Psoas muscle (tissue), 8 donors: ENCODE results near the gene CAMTA1. TPM values are rescaled to one million over a fixed set of nuclear protein-coding genes. Genes with fewer than 3 reads are reported as not detected.
A peak's percentile ranks its signal among the peaks of the same experiment; 100 is the strongest.

Experiments used
- ATAC-seq, 4 donors: fragments of 200-7000 bp; cut with Tn5 transposase; one replicate each; pipeline ENCODE4 v1.9.1; 2020; ENCODE audit warnings: moderate library complexity in 3 of 4, mild to moderate bottlenecking in 2 of 4
- DNase-seq, 2 donors: peaks; one replicate each; pipeline ENCODE4 v3.0.0-alpha.2; 2020
- H3K27ac ChIP-seq: fragments of 200-600 bp; one replicate; pipeline ENCODE4 v1.8.0; 2022
- H3K27me3 ChIP-seq, 3 donors: fragments of 200-600 bp in 1 of 3; one replicate each; pipeline versions ENCODE4 v1.6.1 to v1.8.0; 2013 to 2022; ENCODE audit warnings: low read length in 2 of 3, mild to moderate bottlenecking in 2 of 3, moderate library complexity in 1 of 3; ENCODE audit not compliant: insufficient read depth in 3 of 3
- H3K36me3 ChIP-seq, 2 donors: fragments of 200-600 bp in 1 of 2; one replicate each; pipeline versions ENCODE4 v1.6.1 to v1.8.0; 2013 to 2022; ENCODE audit warnings: low read depth in 1 of 2, mild to moderate bottlenecking in 1 of 2, moderate library complexity in 1 of 2; ENCODE audit not compliant: insufficient read depth in 1 of 2
- H3K4me1 ChIP-seq: fragments of 200-600 bp; one replicate; pipeline ENCODE4 v1.8.0; 2022
- H3K4me3 ChIP-seq: fragments of 200-600 bp; one replicate; pipeline ENCODE4 v1.8.0; 2022; ENCODE audit warnings: mild to moderate bottlenecking
- H3K9me3 ChIP-seq: fragments of 200-600 bp; one replicate; pipeline ENCODE4 v1.8.0; 2022
- CTCF ChIP-seq: fragments of 200-600 bp; IDR thresholded peaks from one replicate; pipeline ENCODE4 v1.8.0; 2022; ENCODE audit warnings: antibody characterized with exemption
- WGBS, 3 donors: extraction: QIAGEN DNeasy Blood & Tissue Kit; methylation state at CpG; one replicate each; pipeline versions ENCODE4 v1.1.6 to v1.1.7; 2013; 5-methylcytosine and 5-hydroxymethylcytosine counted together
- intact Hi-C, 2 donors: fragments of 100-400 bp; cut with DNase I; formaldehyde crosslinking; loops; one replicate each; pipeline versions ENCODE4 v1.11.0 to v1.14.2; 2022
- polyA plus RNA-seq, 3 donors: library from polyadenylated mRNA; stranded (reverse); fragments of 200-250 nt; gene quantifications; one replicate each; pipeline ENCODE4 v1.2.3, GENCODE V29; 2013
- total RNA-seq, 4 donors: library from RNA; stranded (reverse); fragmentation: NEBNext Ultra II Directional in 2 of 4; extraction: Animal tissue kit (Norgen Biotek cat#: 25700) in 2 of 4; gene quantifications; one replicate each; pipeline versions ENCODE4 v1.2.1 to v1.2.4, GENCODE V29; 2021 to 2023
- donor health status: healthy with polysubstance abuse.
- donor health status: DM: no; HTN: no; CAD: no; lungs with moderate emphysema.
- donor health status: Bipolar disorder and iron deficiency.
- donor health status: healthy.
- donor health status: DM: yes; HTN: yes; CAD: no.
- donor health status: DM: no; HTN: no; CAD: no.
- donor health status: DM: no; HTN: no; CAD: no.
- donor health status: DM: yes; HTN: yes; CAD: no.

The CAMTA1 gene
- total and polyA plus RNA-seq, 7 donors: 64.6 to 206 (median 76.5) TPM

DNA sequence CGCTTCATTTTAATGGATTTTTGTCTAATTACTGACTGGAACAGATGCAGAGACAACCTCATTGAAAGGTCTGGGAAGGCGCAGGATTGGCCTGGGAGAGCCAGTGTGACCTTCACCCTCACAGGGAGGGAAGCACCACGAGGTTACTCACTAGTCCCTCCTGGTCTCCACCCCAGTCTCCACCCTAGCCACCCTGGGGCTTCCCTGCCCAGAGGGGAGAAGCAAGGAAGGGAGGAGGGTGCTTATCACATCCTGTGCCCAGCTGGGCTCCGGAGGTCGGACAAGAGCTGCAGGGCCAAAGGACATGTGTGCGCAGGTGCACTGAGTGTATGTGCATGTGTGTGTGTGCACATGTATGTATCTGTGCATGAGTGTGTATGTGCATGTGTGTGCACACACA is 765.7 kb downstream of the CAMTA1 start:
- H3K4me3 ChIP-seq: no peak overlapping the region
- ATAC-seq: no peak

GRCh38 chr1:7551442-7551841 is 766.2 kb downstream of the CAMTA1 start:
- no peak overlapping the region for H3K27ac ChIP-seq
- no peaks in the 10 kb centered on the region for H3K4me1 ChIP-seq
- 38 to 54% (median 41%) methylated on average over 8 of the region's 8 CpGs for WGBS, 3 donors
- ATAC-seq (no peak), DNase-seq (peak in 1 of 2 donors; percentile 41)
- no peaks in the 10 kb centered on the region for H3K36me3 ChIP-seq
- no peaks in the 10 kb centered on the region for H3K9me3 ChIP-seq
- H3K27me3 ChIP-seq: peaks cover 0 to 7% (median 6%) of the 10 kb centered on the region in 3 donors
- intact Hi-C loops: no loop called here
- H3K4me3 ChIP-seq: no peak overlapping the region
- no peak for TF ChIP-seq CTCF

More for the DNA sequence above, 765.7 kb downstream of the CAMTA1 start:
- peaks cover 0 to 7% (median 6%) of the 10 kb centered on the region in 3 donors for H3K27me3 ChIP-seq
- no peaks in the 10 kb centered on the region for H3K4me1 ChIP-seq
- 60 to 67% (median 65%) methylated on average over 6 of the region's 6 CpGs for WGBS, 3 donors
- peak in 1 of 2 donors; percentile 44 for DNase-seq
- TF ChIP-seq CTCF: no peak
- H3K36me3 ChIP-seq: no peaks in the 10 kb centered on the region
- no peak overlapping the region for H3K27ac ChIP-seq
- H3K9me3 ChIP-seq: no peaks in the 10 kb centered on the region
- intact Hi-C loops: no loop called here

- peak in 1 of 2 donors; percentile 45 for DNase-seq
- H3K36me3 ChIP-seq: no peaks in the 10 kb centered on the region
- 69 to 71% (median 70%) methylated on average over 9 of the region's 9 CpGs for WGBS, 3 donors
- H3K4me3 ChIP-seq: no peak overlapping the region
- no peaks in the 10 kb centered on the region for H3K9me3 ChIP-seq
- no peak overlapping the region for H3K27ac ChIP-seq
- peak in 1 of 4 donors; percentile 42 for ATAC-seq
- peaks cover 0 to 7% (median 6%) of the 10 kb centered on the region in 3 donors for H3K27me3 ChIP-seq
- H3K4me1 ChIP-seq: no peaks in the 10 kb centered on the region
- TF ChIP-seq CTCF: no peak
- intact Hi-C loops: no loop called here
Measured at GRCh38 chr1:7552402-7552801, 767.1 kb downstream of the CAMTA1 start.

DNA sequence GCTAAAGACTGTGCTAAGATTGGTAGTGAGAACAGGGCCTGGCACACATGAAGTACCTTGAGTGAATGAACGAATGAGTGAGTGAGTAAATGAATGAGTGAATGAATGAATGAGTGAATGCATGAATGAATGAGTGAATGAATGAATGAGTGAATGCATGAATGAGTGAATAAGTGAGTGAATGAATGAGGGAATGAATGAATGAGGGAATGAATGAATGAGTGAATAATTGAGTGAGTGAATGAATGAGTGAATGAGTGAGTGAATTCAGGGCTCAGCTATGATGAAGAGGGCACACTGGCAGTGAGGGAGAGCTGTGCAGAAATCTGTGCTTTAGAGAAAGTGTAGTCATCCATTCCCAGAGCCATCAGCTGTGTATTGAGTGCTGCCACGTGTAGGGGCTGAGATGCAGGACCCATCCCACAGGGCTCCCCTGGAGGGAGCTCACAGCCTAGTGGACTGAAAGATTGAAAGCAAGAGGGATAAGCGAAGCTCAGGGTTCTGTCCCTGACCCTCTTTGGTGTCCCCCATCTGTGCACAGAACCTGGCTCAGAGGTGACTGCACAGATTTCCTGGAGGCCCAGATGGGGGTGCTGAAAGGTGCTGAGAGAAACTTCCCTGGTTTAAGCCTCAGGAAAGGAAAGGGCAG is 767.9 kb downstream of the CAMTA1 start:
- Histone ChIP-seq H3K4me3 (no peak overlapping the region), H3K27ac (no peak overlapping the region), H3K9me3 (no peaks in the 10 kb centered on the region), H3K27me3 (peaks cover 0 to 7% (median 6%) of the 10 kb centered on the region in 3 donors), H3K4me1 (no peaks in the 10 kb centered on the region), H3K36me3 (no peaks in the 10 kb centered on the region)
- ATAC-seq (no peak), DNase-seq (no peak)
- no peak for TF ChIP-seq CTCF
- 65 to 76% (median 74%) methylated on average over 3 of the region's 3 CpGs for WGBS, 3 donors
- intact Hi-C loops: no loop called here
